Activated CD8-positive, alpha-beta T cell treated with anti-CD3 and anti-CD28 coated beads for 36 hours (primary cell): Measurements from ENCODE around the gene APOA1. TPM values are rescaled to one million over a fixed set of nuclear protein-coding genes. Genes with fewer than 3 reads are reported as not detected.

Source experiments
- ATAC-seq: fragments of 200-7000 bp; cut with Tn5 transposase; one replicate; pipeline ENCODE4 v1.10.0; 2021; ENCODE audit warnings: mild to moderate bottlenecking, moderate library complexity
- CTCF ChIA-PET: fragments of 350-600 bp; sonication (Branson Sonifier 250); formaldehyde crosslinking; loops from one replicate; lab custom pipeline; 2021; ENCODE audit warnings: antibody characterized with exemption; lab: Charles Lee
- POLR2A ChIA-PET: fragments of 350-600 bp; sonication (Branson Sonifier 250); formaldehyde crosslinking; loops from one replicate; lab custom pipeline; 2021; ENCODE audit warnings: antibody characterized with exemption; lab: Charles Lee
- DNase-seq: peaks from one replicate; pipeline ENCODE4 v3.0.0-alpha.2; 2020
- H3K27ac Mint-ChIP-seq: one replicate; pipeline ENCODE4 v1.8.0; 2021; ENCODE audit warnings: mild to moderate bottlenecking, mixed read lengths
- H3K27me3 Mint-ChIP-seq: one replicate; pipeline ENCODE4 v1.8.0; 2021; ENCODE audit warnings: mixed read lengths
- H3K36me3 Mint-ChIP-seq: one replicate; pipeline ENCODE4 v1.8.0; 2021; ENCODE audit warnings: low read depth, mixed read lengths
- H3K4me1 Mint-ChIP-seq: one replicate; pipeline ENCODE4 v1.8.0; 2021; ENCODE audit warnings: low read depth, mixed read lengths
- H3K4me3 Mint-ChIP-seq: one replicate; pipeline ENCODE4 v1.8.0; 2021; ENCODE audit warnings: mild to moderate bottlenecking, moderate library complexity, mixed read lengths
- H3K9me3 Mint-ChIP-seq: one replicate; pipeline ENCODE4 v1.8.0; 2021; ENCODE audit warnings: mixed read lengths
- intact Hi-C: fragments of 100-400 bp; cut with micrococcal nuclease; formaldehyde crosslinking; loops from one replicate; pipeline ENCODE4 v1.10.0; 2022
- total RNA-seq, 2 experiments: library from RNA; stranded (reverse); gene quantifications; one replicate each; pipeline ENCODE4 v1.2.3, GENCODE V29; 2021
- TF ChIP-seq, protein P1 (sequence below): fragments of 200-600 bp; IDR thresholded peaks from one replicate; pipeline ENCODE4 v1.8.0; 2022; ENCODE audit warnings: antibody characterized with exemption, mild to moderate bottlenecking

The APOA1 gene
- total RNA-seq, 2 experiments from 2014 or later = not detected

DNA sequence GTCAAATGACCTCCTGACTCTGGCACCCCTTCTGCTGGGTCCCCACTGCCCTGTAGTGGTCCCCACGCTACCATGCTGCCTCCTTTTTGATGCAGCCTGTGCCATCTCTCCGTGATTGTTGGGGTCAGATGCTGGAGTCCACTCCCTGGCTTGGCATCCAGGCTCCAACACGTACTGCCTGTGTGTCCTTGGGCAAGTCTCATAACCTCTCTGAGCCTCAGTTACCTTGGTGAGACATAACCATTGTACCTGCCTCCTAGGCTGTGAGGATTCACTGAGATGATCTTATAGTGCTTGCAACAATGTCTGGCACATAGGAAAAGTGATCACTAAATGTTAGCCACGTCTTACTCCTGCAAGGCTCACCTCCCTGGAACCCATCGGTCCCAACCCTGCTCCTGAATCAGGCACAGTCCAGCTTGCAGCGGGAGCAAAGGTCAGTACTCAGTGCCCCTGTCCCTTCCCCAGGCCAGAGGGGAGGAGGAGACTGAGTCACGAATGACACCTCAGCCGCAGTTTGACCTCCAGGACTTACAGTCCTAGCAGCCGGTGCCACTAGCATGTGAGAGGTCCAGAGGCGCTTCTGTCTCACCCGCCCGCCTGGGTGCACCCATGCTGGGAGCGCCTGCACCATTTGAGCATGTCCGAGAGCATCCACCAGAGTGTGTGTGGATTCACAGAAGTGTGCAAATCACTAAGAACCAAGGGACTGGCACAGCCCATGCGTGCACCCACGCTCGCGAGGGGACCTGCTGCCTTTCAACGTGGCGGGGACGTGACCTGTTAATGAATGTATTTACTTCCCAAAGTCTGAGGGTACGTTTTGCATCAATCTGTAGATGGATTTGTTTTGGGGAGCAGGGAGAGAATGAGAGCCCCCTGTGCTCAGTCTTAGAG, 11.3 kb downstream of the APOA1 start:
- no peaks in the 10 kb centered on the region for H3K4me1 Mint-ChIP-seq
- no peak overlapping the region for H3K27ac Mint-ChIP-seq
- TF ChIP-seq, protein P1, sequence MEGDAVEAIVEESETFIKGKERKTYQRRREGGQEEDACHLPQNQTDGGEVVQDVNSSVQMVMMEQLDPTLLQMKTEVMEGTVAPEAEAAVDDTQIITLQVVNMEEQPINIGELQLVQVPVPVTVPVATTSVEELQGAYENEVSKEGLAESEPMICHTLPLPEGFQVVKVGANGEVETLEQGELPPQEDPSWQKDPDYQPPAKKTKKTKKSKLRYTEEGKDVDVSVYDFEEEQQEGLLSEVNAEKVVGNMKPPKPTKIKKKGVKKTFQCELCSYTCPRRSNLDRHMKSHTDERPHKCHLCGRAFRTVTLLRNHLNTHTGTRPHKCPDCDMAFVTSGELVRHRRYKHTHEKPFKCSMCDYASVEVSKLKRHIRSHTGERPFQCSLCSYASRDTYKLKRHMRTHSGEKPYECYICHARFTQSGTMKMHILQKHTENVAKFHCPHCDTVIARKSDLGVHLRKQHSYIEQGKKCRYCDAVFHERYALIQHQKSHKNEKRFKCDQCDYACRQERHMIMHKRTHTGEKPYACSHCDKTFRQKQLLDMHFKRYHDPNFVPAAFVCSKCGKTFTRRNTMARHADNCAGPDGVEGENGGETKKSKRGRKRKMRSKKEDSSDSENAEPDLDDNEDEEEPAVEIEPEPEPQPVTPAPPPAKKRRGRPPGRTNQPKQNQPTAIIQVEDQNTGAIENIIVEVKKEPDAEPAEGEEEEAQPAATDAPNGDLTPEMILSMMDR = no peak
- no peaks in the 10 kb centered on the region for H3K27me3 Mint-ChIP-seq
- ChIA-PET POLR2A (no interaction called here), CTCF (interaction anchor here (0.6 to 1.2 kb wide), 4 partner anchors 9 to 93 kb away, joined by 3 to 4 read pairs (median 4); no protein-coding TSS in a partner anchor)
- no peaks in the 10 kb centered on the region for H3K36me3 Mint-ChIP-seq
- ATAC-seq = no peak
- H3K9me3 Mint-ChIP-seq = no peaks in the 10 kb centered on the region
- intact Hi-C loops = no loop called here
- no peak for DNase-seq
- H3K4me3 Mint-ChIP-seq = no peak overlapping the region

GRCh38 chr11:116825434-116825833, 12.0 kb downstream of the APOA1 start:
- H3K9me3 Mint-ChIP-seq = no peaks in the 10 kb centered on the region
- no peak overlapping the region for H3K27ac Mint-ChIP-seq
- POLR2A ChIA-PET = interaction anchor here (0.6 kb wide), 1 partner anchor 10 kb away, joined by 3 read pairs; no protein-coding TSS in a partner anchor
- DNase-seq = no peak
- no peaks in the 10 kb centered on the region for H3K36me3 Mint-ChIP-seq
- no peak for ATAC-seq
- H3K4me1 Mint-ChIP-seq = no peaks in the 10 kb centered on the region
- no peaks in the 10 kb centered on the region for H3K27me3 Mint-ChIP-seq
- TF ChIP-seq, protein P1 = no peak
- H3K4me3 Mint-ChIP-seq = no peak overlapping the region
- CTCF ChIA-PET = interaction anchor here (0.6 to 1.2 kb wide), 2 partner anchors 10 to 83 kb away, joined by 3 to 4 read pairs; no protein-coding TSS in a partner anchor
- intact Hi-C loops = no loop called here

GRCh38 chr11:116823031-116823843, 14.2 kb downstream of the APOA1 start, which contains the start of gene APOA4:
Gene APOA4, minus strand, starts transcription at chr11:116823304. Its CDS starts 113 bp downstream, at chr11:116823191.
- intact Hi-C loops = no loop called here
- Mint-ChIP-seq H3K9me3 (no peaks in the 10 kb centered on the region), H3K27me3 (no peaks in the 10 kb centered on the region), H3K4me1 (no peaks in the 10 kb centered on the region), H3K27ac (no peak within 1 kb of the TSS), H3K4me3 (no peak within 1 kb of the TSS), H3K36me3 (no peaks in the 10 kb centered on the region)
- ATAC-seq (no peak), DNase-seq (no peak)
- ChIA-PET POLR2A (interaction anchor here (1.0 to 1.8 kb wide), 2 partner anchors 7 to 12 kb away, joined by 3 to 4 read pairs; no protein-coding TSS in a partner anchor), CTCF (interaction anchor here (0.8 to 1.7 kb wide), 4 partner anchors 10 to 91 kb away, joined by 3 to 8 read pairs (median 4); partner anchors contain the start of gene APOA5)
- TF ChIP-seq, protein P1 = no peak

- intact Hi-C loops = no loop called here
- no peaks in the 10 kb centered on the region for H3K9me3 Mint-ChIP-seq
- no peak overlapping the region for H3K4me3 Mint-ChIP-seq
- H3K27me3 Mint-ChIP-seq = no peaks in the 10 kb centered on the region
- H3K4me1 Mint-ChIP-seq = no peaks in the 10 kb centered on the region
- TF ChIP-seq, protein P1 = no peak
- ATAC-seq (no peak), DNase-seq (no peak)
- no peaks in the 10 kb centered on the region for H3K36me3 Mint-ChIP-seq
- ChIA-PET CTCF (interaction anchor here (0.8 to 1.7 kb wide), 4 partner anchors 10 to 90 kb away, joined by 3 to 8 read pairs (median 4); partner anchors contain the start of gene APOA5), POLR2A (interaction anchor here (1.0 to 1.8 kb wide), 2 partner anchors 8 to 13 kb away, joined by 3 to 4 read pairs; no protein-coding TSS in a partner anchor)
- no peak overlapping the region for H3K27ac Mint-ChIP-seq
These were observed 14.8 kb downstream of the APOA1 start for GRCh38 chr11:116822575-116822974.
